ENCODE measurements around the gene CIAO2A.
A peak's percentile ranks its signal among the peaks of the same experiment; 100 is the strongest.

The CIAO2A gene

GRCh38 chr15:64093627-64094417 is at the start of gene CIAO2A:
Gene CIAO2A, minus strand, starts transcription at chr15:64093838. Its CDS starts 70 bp downstream, at chr15:64093768.
- ATAC-seq (replicated peaks) (peak; percentile 73 to 77), DNase-seq (peak; percentile 94)
- peak within 1 kb of the TSS; percentile 100 for H3K27ac Mint-ChIP-seq
- H3K4me1 Mint-ChIP-seq = peaks cover 36 to 67% of the 10 kb centered on the region in 2 donors
- H3K36me3 Mint-ChIP-seq = peaks cover 16 to 21% of the 10 kb centered on the region in 2 donors
- H3K9me3 Mint-ChIP-seq = no peaks in the 10 kb centered on the region
- H3K4me3 Mint-ChIP-seq = peak within 1 kb of the TSS; percentile 99 to 100
- no peaks in the 10 kb centered on the region for H3K27me3 Mint-ChIP-seq

DNA sequence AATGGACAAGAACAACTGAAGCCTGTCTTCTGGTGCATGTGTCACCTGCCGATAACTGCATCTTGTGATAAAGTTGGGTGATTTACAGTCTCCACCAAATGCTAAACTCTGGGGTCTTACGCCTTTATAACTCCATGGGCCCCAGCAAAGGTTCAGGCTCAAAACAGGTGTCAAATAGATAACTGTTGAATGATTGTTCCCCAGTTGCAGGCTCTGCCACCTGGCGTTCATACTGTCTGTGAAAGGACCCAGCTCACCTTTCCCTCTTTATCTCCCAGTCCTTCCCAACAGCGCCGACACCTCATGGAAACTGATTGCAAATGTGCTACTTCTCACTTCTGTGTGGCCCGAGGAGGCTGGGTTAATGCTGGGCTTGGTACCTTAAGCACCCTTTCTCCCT is 49.6 kb upstream of the CIAO2A start:
- no peaks in the 10 kb centered on the region for H3K27me3 Mint-ChIP-seq
- H3K4me1 Mint-ChIP-seq = peaks cover 22 to 41% of the 10 kb centered on the region in 2 donors
- DNase-seq (no peak), ATAC-seq (replicated peaks) (no peak)
- H3K9me3 Mint-ChIP-seq = no peaks in the 10 kb centered on the region
- peaks cover 34 to 41% of the 10 kb centered on the region in 2 donors for H3K36me3 Mint-ChIP-seq
- peak overlapping the region; percentile 56 for H3K27ac Mint-ChIP-seq
- H3K4me3 Mint-ChIP-seq = no peak overlapping the region

GRCh38 chr15:64141798-64142512 is 48.3 kb upstream of the CIAO2A start:
- H3K36me3 Mint-ChIP-seq = peaks cover 36 to 47% of the 10 kb centered on the region in 2 donors
- peak overlapping the region; percentile 68 for H3K27ac Mint-ChIP-seq
- H3K9me3 Mint-ChIP-seq = no peaks in the 10 kb centered on the region
- no peaks in the 10 kb centered on the region for H3K27me3 Mint-ChIP-seq
- H3K4me3 Mint-ChIP-seq = no peak overlapping the region
- DNase-seq (no peak), ATAC-seq (replicated peaks) (no peak)
- peaks cover 24 to 47% of the 10 kb centered on the region in 2 donors for H3K4me1 Mint-ChIP-seq

DNA sequence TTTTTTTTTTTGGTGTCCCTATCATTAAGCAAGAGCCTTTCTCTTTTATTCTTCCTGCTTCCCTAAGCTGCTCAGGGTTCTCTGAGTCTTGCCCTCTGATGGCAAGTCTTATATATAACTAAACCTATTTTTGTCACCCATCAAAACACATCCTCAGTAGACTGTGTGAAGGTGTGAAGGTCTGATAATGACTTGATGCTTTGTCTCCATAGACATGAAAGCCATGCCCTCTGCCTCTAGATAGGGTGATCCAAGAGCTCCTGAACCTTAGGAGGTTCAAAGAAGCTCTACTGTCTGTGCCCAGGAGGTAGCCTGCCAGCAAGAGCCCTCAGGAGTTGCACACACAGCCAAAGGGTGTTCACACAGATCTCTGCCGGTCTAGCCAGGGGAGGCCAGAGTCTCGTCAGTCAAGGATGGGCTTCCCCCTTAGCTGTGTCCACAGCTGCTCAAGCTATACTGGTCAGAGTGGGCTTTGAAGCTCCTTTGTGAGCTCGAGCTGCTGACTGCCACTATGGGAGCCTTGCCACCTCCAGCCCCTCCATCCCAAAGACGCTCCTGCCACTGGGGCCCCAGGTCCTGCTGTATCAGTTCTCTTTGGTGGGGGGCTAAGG is 44.8 kb upstream of the CIAO2A start:
- H3K9me3 Mint-ChIP-seq = no peaks in the 10 kb centered on the region
- no peaks in the 10 kb centered on the region for H3K27me3 Mint-ChIP-seq
- H3K36me3 Mint-ChIP-seq = peaks cover 30 to 50% of the 10 kb centered on the region in 2 donors
- no peak overlapping the region for H3K4me3 Mint-ChIP-seq
- no peak for DNase-seq
- no peak for ATAC-seq (replicated peaks)
- H3K27ac Mint-ChIP-seq = peak overlapping the region; percentile 79
- peaks cover 17 to 36% of the 10 kb centered on the region in 2 donors for H3K4me1 Mint-ChIP-seq

DNA sequence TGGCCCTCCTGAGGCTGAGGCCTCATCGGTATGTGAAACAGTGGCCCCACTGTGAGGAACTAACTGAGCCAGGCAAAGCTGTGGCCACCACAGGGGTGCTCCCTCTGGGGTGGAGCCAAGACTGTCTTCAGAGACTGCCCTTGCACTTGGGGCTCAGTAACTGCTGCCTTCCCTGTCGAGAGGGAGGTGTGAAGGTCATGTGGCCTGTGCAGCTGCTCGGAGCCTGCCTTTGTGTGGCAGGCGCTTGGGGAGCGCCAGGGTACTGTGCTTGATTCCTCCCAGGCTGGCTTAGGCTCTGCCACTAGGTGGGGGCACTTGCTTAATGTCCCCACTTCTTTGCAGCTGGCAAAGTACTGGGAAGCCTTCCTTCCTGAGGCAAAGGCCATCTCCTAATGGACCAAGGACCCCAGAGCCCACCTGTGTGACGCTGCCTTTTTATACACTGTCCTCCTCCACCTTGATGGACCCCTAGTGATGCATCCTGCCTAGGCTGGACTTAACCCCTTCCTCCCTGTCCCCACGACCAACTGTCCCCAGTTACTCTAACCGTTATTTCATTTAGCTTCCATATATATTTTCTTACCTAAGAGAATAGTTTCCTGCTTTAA is 43.7 kb upstream of the CIAO2A start:
- no peak overlapping the region for H3K27ac Mint-ChIP-seq

DNA sequence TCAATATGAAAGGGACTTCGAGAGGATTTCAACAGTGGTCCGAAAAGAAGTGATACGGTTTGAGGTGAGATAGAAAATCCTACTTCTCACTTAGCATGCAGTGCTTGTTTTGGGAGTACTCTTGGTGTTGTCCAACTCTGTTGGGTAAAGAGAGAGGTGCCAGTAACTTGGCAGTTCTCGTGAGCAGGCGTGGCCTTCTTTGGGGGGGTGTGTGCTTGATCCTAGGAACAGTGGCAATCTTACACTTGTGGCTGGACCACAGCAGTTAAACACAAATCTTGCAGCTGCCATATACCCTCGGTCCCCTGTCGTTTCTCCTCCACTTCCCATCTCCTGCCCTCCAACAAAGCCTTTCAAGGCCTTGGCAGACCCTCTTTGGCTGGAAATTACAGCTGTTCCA is 42.7 kb upstream of the CIAO2A start:
- H3K36me3 Mint-ChIP-seq = peaks cover 36 to 55% of the 10 kb centered on the region in 2 donors
- H3K4me3 Mint-ChIP-seq = no peak overlapping the region
- no peaks in the 10 kb centered on the region for H3K27me3 Mint-ChIP-seq
- H3K4me1 Mint-ChIP-seq = peaks cover 10 to 23% of the 10 kb centered on the region in 2 donors
- DNase-seq = no peak
- H3K9me3 Mint-ChIP-seq = no peaks in the 10 kb centered on the region
- no peak for ATAC-seq (replicated peaks)
- H3K27ac Mint-ChIP-seq = peak overlapping the region; percentile 53

More for the DNA sequence above, 43.7 kb upstream of the CIAO2A start:
- ATAC-seq (replicated peaks) (peak; percentile 67 to 90), DNase-seq (no peak)
- Mint-ChIP-seq H3K9me3 (no peaks in the 10 kb centered on the region), H3K4me1 (peaks cover 16 to 33% of the 10 kb centered on the region in 2 donors), H3K27me3 (no peaks in the 10 kb centered on the region), H3K4me3 (no peak overlapping the region), H3K36me3 (peaks cover 37 to 54% of the 10 kb centered on the region in 2 donors)

GRCh38 chr15:64134345-64134829 is 40.7 kb upstream of the CIAO2A start:
- H3K4me3 Mint-ChIP-seq = no peak overlapping the region

GRCh38 chr15:64133623-64134344 is 40.1 kb upstream of the CIAO2A start:
- H3K9me3 Mint-ChIP-seq = no peaks in the 10 kb centered on the region
- H3K4me3 Mint-ChIP-seq = no peak overlapping the region
- DNase-seq = no peak
- peaks cover 34 to 59% of the 10 kb centered on the region in 2 donors for H3K36me3 Mint-ChIP-seq
- H3K27ac Mint-ChIP-seq = no peak overlapping the region
- no peak for ATAC-seq (replicated peaks)
- H3K27me3 Mint-ChIP-seq = no peaks in the 10 kb centered on the region
- peaks cover 7 to 20% of the 10 kb centered on the region in 2 donors for H3K4me1 Mint-ChIP-seq

More at GRCh38 chr15:64134345-64134829, 40.7 kb upstream of the CIAO2A start:
- H3K27ac Mint-ChIP-seq = no peak overlapping the region
- H3K27me3 Mint-ChIP-seq = no peaks in the 10 kb centered on the region
- H3K4me1 Mint-ChIP-seq = peaks cover 7 to 20% of the 10 kb centered on the region in 2 donors
- DNase-seq = no peak
- peaks cover 34 to 59% of the 10 kb centered on the region in 2 donors for H3K36me3 Mint-ChIP-seq
- no peaks in the 10 kb centered on the region for H3K9me3 Mint-ChIP-seq
- ATAC-seq (replicated peaks) = no peak

DNA sequence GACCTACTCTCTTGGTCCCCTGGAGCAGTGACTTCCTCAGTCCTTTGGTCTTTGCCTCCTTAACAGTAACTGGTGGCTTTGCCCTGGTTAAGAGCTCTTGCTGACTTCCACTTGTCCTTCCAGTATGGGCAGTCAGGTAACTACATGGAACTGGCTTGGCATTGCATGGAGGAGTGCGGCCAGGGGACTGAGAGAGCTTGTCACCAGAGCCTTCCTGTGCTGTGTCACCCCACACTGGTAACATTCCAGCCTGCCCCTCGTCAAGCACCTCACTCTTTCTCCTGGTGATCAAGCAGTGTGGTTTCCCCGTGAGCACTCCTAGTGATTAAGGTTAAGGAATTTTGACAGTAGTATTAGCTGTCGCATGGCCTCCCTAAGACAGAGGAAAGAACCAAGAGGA is 38.6 kb upstream of the CIAO2A start:
- H3K9me3 Mint-ChIP-seq = no peaks in the 10 kb centered on the region
- H3K4me1 Mint-ChIP-seq = peaks cover 7 to 14% of the 10 kb centered on the region in 2 donors
- no peak for ATAC-seq (replicated peaks)
- DNase-seq = no peak
- peaks cover 31 to 62% of the 10 kb centered on the region in 2 donors for H3K36me3 Mint-ChIP-seq
- H3K4me3 Mint-ChIP-seq = no peak overlapping the region
- peak overlapping the region; percentile 69 for H3K27ac Mint-ChIP-seq
- H3K27me3 Mint-ChIP-seq = no peaks in the 10 kb centered on the region

GRCh38 chr15:64131547-64131946 is 37.9 kb upstream of the CIAO2A start:
- Mint-ChIP-seq H3K9me3 (no peaks in the 10 kb centered on the region), H3K27me3 (no peaks in the 10 kb centered on the region), H3K4me1 (peaks cover under 1 to 7% of the 10 kb centered on the region in 2 donors), H3K36me3 (peaks cover 27 to 56% of the 10 kb centered on the region in 2 donors), H3K27ac (no peak overlapping the region), H3K4me3 (no peak overlapping the region)
- no peak for ATAC-seq (replicated peaks)
- no peak for DNase-seq

- no peak for DNase-seq
- Mint-ChIP-seq H3K36me3 (peaks cover 24 to 55% of the 10 kb centered on the region in 2 donors), H3K4me3 (no peak overlapping the region), H3K27ac (no peak overlapping the region), H3K9me3 (no peaks in the 10 kb centered on the region), H3K27me3 (no peaks in the 10 kb centered on the region), H3K4me1 (no peaks in the 10 kb centered on the region)
- ATAC-seq (replicated peaks) = no peak
Observed at GRCh38 chr15:64130159-64130558, 36.5 kb upstream of the CIAO2A start.

DNA sequence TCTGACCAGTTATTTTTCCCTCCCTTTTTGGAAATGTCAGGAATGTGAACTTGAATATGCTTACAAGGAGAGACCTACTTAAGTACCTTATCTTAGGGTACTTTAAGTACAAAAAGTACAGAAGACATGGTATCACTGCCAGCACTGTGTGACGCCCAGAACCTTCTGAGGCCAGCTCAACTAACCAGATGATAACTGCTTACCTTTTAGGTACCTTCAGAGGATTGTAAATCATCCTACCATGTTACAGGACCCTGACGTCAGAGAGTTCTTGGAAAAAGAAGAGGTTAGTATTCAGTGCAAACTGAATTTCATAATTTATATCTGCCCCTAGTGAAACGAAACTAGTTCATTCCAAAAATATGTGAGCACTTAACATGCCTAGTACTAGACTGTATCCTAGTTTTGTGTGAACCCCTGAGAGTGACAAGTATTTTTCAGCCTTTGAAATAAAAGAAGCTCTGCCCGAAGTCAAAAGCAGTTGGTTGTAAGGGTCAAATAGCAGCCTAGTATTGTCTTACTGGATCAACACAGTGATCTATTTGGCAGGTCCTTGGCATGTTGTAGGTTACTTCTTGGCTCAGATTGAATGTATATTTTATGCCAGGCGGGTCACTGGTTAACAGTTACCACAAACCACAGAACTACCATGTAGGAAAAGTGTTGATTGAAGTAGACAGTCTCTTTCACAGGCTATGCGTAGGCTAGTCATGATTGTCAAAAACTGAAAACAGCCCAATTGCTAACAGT is 34.1 kb upstream of the CIAO2A start:
- Mint-ChIP-seq H3K4me1 (no peaks in the 10 kb centered on the region), H3K36me3 (peaks cover 24 to 45% of the 10 kb centered on the region in 2 donors), H3K27ac (no peak overlapping the region), H3K27me3 (no peaks in the 10 kb centered on the region), H3K9me3 (no peaks in the 10 kb centered on the region), H3K4me3 (no peak overlapping the region)
- DNase-seq (no peak), ATAC-seq (replicated peaks) (no peak)

DNA sequence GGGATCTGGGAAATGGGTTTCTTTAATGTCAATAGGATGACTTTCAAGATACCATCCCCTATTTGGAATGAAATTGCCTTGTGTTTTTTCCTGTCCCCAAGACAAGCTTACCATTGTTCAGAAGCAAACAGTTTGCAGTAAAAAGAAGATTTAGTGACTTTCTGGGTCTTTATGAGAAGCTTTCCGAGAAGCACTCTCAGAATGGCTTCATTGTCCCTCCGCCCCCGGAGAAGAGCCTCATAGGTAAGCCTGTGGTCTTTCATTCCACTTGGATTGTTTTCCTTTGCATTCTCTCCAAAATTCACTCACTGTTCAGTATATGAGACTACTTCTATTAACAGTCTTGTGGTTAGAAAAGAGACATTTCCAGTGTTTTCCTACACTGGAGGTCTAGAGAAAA is 32.3 kb upstream of the CIAO2A start:
- DNase-seq = no peak
- ATAC-seq (replicated peaks) = no peak
- Mint-ChIP-seq H3K9me3 (no peaks in the 10 kb centered on the region), H3K4me3 (no peak overlapping the region), H3K36me3 (peaks cover 17 to 36% of the 10 kb centered on the region in 2 donors), H3K27ac (no peak overlapping the region), H3K4me1 (no peaks in the 10 kb centered on the region), H3K27me3 (no peaks in the 10 kb centered on the region)

Data from stimulated activated naive B cell treated with anti-CD40 and anti-IgM and Interleukin-4, amounts not matched to agents 10 μg/mL and 1 μg/mL and 100 μg/mL, for 72 hours (primary cell).